K562 (cell line): ENCODE data around the gene ANO6. TPM values are rescaled to one million over a fixed set of nuclear protein-coding genes. Genes with fewer than 3 reads are reported as not detected.

Experiments
- ARHGAP35 ChIP-seq: fragments of 450-650 bp; IDR thresholded peaks from 2 replicates; pipeline ENCODE4 v1.6.1; 2018; ENCODE audit not compliant: partially characterized antibody
- ATF1 ChIP-seq, 2 experiments: fragments of 450-650 bp in 1 of 2; IDR thresholded peaks; 2 replicates each; pipeline ENCODE4 v1.6.1; 2016; ENCODE audit warnings: missing compliant biosample characterization in 1 of 2, missing genetic modification characterization in 1 of 2
- CREB5 ChIP-seq: fragments of 250-450 bp; sonication (Bioruptor Pico); IDR thresholded peaks from 2 replicates; pipeline ENCODE4 v1.5.0; 2020; ENCODE audit warnings: mild to moderate bottlenecking
- CREBBP ChIP-seq: IDR thresholded peaks from one replicate; pipeline ENCODE4 v1.6.1; 2012; ENCODE audit warnings: low read depth, mild to moderate bottlenecking, control low read depth, inconsistent platforms, low read length
- FOSL1 ChIP-seq: fragments of 200-800 bp; sonication (Bioruptor generic); conservative IDR thresholded peaks from 2 replicates; pipeline ENCODE4 v1.6.1; 2016; ENCODE audit warnings: missing genetic modification characterization, missing compliant biosample characterization
- GATAD2A ChIP-seq: fragments of 450-650 bp; IDR thresholded peaks from 2 replicates; pipeline ENCODE4 v1.6.1; 2017
- HDGF ChIP-seq: fragments of 450-650 bp; IDR thresholded peaks from 2 replicates; pipeline ENCODE4 v1.6.1; 2016
- KAT8 ChIP-seq: fragments of 450-650 bp; IDR thresholded peaks from 2 replicates; pipeline ENCODE4 v1.6.1; 2016; ENCODE audit warnings: low read depth, mild to moderate bottlenecking
- MAFG ChIP-seq: fragments of 450-650 bp; conservative IDR thresholded peaks from 2 replicates; pipeline ENCODE4 v1.6.1; 2016; ENCODE audit warnings: missing genetic modification characterization, missing compliant biosample characterization
- NCOR1 ChIP-seq: fragments of 450-650 bp; IDR thresholded peaks from 2 replicates; pipeline ENCODE4 v1.6.1; 2016; ENCODE audit warnings: mild to moderate bottlenecking, moderate library complexity
- NFYB ChIP-seq: IDR thresholded peaks from 2 replicates; pipeline ENCODE4 v1.6.1; 2011; ENCODE audit warnings: mild to moderate bottlenecking, moderate library complexity; ENCODE audit not compliant: insufficient read length; ENCODE audit errors: extremely low read depth
- SMAD3 ChIP-seq: fragments of 450-650 bp; formaldehyde crosslinking; conservative IDR thresholded peaks from 2 replicates; pipeline ENCODE4 v1.4.0; 2020; ENCODE audit warnings: mild to moderate bottlenecking
- SMAD4 ChIP-seq: fragments of 250-450 bp; sonication (Bioruptor Pico); conservative IDR thresholded peaks from 2 replicates; pipeline ENCODE4 v1.8.0; 2021; ENCODE audit warnings: inconsistent platforms, mild to moderate bottlenecking, moderate library complexity
- SMARCA4 ChIP-seq: fragments of 450-650 bp; IDR thresholded peaks from 2 replicates; pipeline ENCODE4 v1.6.1; 2016
- SP2 ChIP-seq: IDR thresholded peaks from 2 replicates; pipeline ENCODE4 v1.6.1; 2011; ENCODE audit warnings: mild to moderate bottlenecking, low read depth, low read length, moderate library complexity; ENCODE audit not compliant: poor library complexity, severe bottlenecking; ENCODE audit errors: extremely low read depth
- TCF3 ChIP-seq: sonication (generic); formaldehyde crosslinking; IDR thresholded peaks from 2 replicates; pipeline ENCODE4 v1.4.0; 2020; ENCODE audit warnings: mild to moderate bottlenecking, missing genetic modification reagents
- ZNF121 ChIP-seq: sonication (generic); formaldehyde crosslinking; conservative IDR thresholded peaks from 2 replicates; pipeline ENCODE4 v1.8.0; 2022; ENCODE audit warnings: missing genetic modification reagents
- ZNF124 ChIP-seq: sonication (generic); formaldehyde crosslinking; IDR thresholded peaks from 2 replicates; pipeline ENCODE4 v1.8.1; 2022; ENCODE audit warnings: missing genetic modification reagents
- ZNF165 ChIP-seq: fragments of 250-450 bp; sonication (Bioruptor Pico); IDR thresholded peaks from 2 replicates; pipeline ENCODE4 v1.4.0; 2020; ENCODE audit warnings: borderline replicate concordance
- ZNF239 ChIP-seq: fragments of 250-450 bp; sonication (Bioruptor Pico); IDR thresholded peaks from 2 replicates; pipeline ENCODE4 v1.4.0; 2020; ENCODE audit warnings: mild to moderate bottlenecking
- ZNF253 ChIP-seq: fragments of 250-450 bp; sonication (Bioruptor Pico); conservative IDR thresholded peaks from 2 replicates; pipeline ENCODE4 v1.6.1; 2021; ENCODE audit warnings: mild to moderate bottlenecking
- ZNF277 ChIP-seq: fragments of 250-450 bp; sonication (Bioruptor Pico); IDR thresholded peaks from 2 replicates; pipeline ENCODE4 v1.8.0; 2022; ENCODE audit warnings: inconsistent platforms, mild to moderate bottlenecking, moderate library complexity, borderline replicate concordance
- ZNF668 ChIP-seq: fragments of 250-450 bp; sonication (Bioruptor Pico); IDR thresholded peaks from 2 replicates; pipeline ENCODE4 v1.8.0; 2022; ENCODE audit warnings: mild to moderate bottlenecking, inconsistent platforms
- polyA plus RNA-seq, 8 experiments: library from polyadenylated mRNA; depleted of rRNA in 4 of 8; stranded (reverse) in 5 of 8; unstranded in 3 of 8; fragments of >200 nt; fragmentation: Nextera tagmentation in 2 of 8; fragmentation: Illumina TruSeq in 1 of 8; extraction: Ambion mirVana in 2 of 8; extraction: Trizol in 1 of 8; gene quantifications; 2 replicates each; pipeline versions ENCODE4 v1.2.1 to v1.2.3, GENCODE V29; 2011 to 2014; ENCODE audit warnings: inconsistent platforms in 1 of 8, missing spikeins in 1 of 8
- total RNA-seq, 7 experiments: library from RNA; depleted of rRNA in 6 of 7; stranded (reverse); fragments of >200 nt in 6 of 7; fragmentation: Illumina TruSeq in 2 of 7; extraction: Trizol in 2 of 7; gene quantifications; 2 replicates each; pipeline versions ENCODE4 v1.2.1 to v1.2.3, GENCODE V29; 2011 to 2021; ENCODE audit warnings: low replicate concordance in 1 of 7
- TF ChIP-seq, protein P1 (sequence below): fragments of 450-650 bp; IDR thresholded peaks from 2 replicates; pipeline ENCODE4 v1.7.0; 2016; ENCODE audit warnings: borderline replicate concordance
- TF ChIP-seq, protein P2 (sequence below): fragments of 250-450 bp; sonication (Bioruptor Pico); IDR thresholded peaks from 2 replicates; pipeline ENCODE4 v1.9.0; 2021; ENCODE audit warnings: mild to moderate bottlenecking
- TF ChIP-seq, protein P3 (sequence below): sonication (generic); formaldehyde crosslinking; IDR thresholded peaks from 2 replicates; pipeline ENCODE4 v1.9.0; 2022; ENCODE audit warnings: mild to moderate bottlenecking, missing genetic modification reagents

ANO6 gene
- total and polyA plus RNA-seq, 9 of the 15 experiments (the other 6 are each of a cell fraction or from before 2014, with no cell fraction given) = 3.5 to 24.7 (median 20.3) TPM

DNA sequence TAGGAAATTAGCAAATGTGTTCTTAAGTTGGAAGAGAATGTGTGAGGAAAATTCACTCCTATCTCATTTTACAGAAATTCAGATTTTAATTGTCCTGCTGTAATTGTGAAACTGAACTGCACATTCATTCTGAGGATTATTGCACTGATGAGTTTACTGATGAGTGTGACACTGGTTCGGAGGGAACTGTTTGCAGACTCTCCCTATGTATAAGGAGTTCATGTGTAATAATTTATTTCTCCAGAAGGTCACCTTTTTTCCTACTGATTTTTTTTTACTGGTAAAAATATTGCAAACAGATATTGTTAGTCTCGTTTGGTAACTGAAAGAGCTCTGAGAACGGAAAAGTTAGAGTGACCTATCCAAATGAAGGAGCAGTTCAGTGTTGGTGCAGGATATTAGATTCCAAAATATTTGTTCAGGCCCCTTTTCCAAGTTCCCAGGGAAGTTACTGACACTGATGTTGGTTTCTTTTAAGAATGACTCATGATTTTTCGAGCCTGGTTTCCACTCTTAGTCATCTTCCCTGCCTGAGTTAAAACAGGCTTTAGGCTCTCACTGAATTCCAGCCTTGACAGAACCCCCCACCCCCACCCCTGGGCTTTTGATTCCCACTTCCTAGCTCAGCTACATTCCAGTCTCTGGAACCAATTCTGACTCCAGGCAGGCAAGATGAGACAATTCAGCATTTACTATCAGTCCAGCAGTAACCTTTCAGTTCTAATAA lies 18.4 kb downstream of the ANO6 start (continued):
- TF ChIP-seq TCF3 (CRISPR knock-in tag) (no peak), GATAD2A (peak; percentile 69; the same call in 1 of the 2 replicates), SMARCA4 (0 out of 2 replicates have a peak, but pooled peaks have one; percentile 74), ZNF121 (no peak), ATF1 (CRISPR knock-in tag; IDR thresholded peaks at IDR 0.05) (no peak), ATF1 (tag; IDR thresholded peaks at IDR 0.05) (no peak), CREB5 (no peak), CREBBP (no peak), ZNF253 (CRISPR knock-in tag) (no peak), ARHGAP35 (no peak), ZNF124 (CRISPR knock-in tag) (no peak), ZNF165 (CRISPR knock-in tag) (no peak), HDGF (no peak), ZNF239 (no peak), MAFG (tag) (peak; percentile 93), ZNF668 (no peak), KAT8 (no peak), FOSL1 (tag) (peak; percentile 91), NCOR1 (0 out of 2 replicates have a peak, but pooled peaks have one; percentile 21), NFYB (no peak), ZNF277 (CRISPR knock-in tag) (no peak), SMAD4 (CRISPR knock-in tag) (no peak), SP2 (no peak), SMAD3 (CRISPR knock-in tag) (no peak)
- TF ChIP-seq, protein P1, sequence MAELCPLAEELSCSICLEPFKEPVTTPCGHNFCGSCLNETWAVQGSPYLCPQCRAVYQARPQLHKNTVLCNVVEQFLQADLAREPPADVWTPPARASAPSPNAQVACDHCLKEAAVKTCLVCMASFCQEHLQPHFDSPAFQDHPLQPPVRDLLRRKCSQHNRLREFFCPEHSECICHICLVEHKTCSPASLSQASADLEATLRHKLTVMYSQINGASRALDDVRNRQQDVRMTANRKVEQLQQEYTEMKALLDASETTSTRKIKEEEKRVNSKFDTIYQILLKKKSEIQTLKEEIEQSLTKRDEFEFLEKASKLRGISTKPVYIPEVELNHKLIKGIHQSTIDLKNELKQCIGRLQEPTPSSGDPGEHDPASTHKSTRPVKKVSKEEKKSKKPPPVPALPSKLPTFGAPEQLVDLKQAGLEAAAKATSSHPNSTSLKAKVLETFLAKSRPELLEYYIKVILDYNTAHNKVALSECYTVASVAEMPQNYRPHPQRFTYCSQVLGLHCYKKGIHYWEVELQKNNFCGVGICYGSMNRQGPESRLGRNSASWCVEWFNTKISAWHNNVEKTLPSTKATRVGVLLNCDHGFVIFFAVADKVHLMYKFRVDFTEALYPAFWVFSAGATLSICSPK = no peak
- TF ChIP-seq, protein P2, sequence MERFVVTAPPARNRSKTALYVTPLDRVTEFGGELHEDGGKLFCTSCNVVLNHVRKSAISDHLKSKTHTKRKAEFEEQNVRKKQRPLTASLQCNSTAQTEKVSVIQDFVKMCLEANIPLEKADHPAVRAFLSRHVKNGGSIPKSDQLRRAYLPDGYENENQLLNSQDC (CRISPR knock-in tag) = no peak
- TF ChIP-seq, protein P3, sequence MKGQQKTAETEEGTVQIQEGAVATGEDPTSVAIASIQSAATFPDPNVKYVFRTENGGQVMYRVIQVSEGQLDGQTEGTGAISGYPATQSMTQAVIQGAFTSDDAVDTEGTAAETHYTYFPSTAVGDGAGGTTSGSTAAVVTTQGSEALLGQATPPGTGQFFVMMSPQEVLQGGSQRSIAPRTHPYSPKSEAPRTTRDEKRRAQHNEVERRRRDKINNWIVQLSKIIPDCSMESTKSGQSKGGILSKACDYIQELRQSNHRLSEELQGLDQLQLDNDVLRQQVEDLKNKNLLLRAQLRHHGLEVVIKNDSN (CRISPR knock-in tag) = no peak
